ENCODE results near the gene MMUT.
"Not testable (repeated sequence)": the region's sequence is repeated elsewhere in the genome, so short reads cannot be mapped to it uniquely, and the experiment has no call there.

MMUT gene

GRCh38 chr6:49416195-49416594 is 46.9 kb downstream of the MMUT start:
- DNase-seq: no peak

- no peak for DNase-seq
Measured at GRCh38 chr6:49415358-49415757, 47.7 kb downstream of the MMUT start.

GRCh38 chr6:49410564-49410963 is 52.5 kb downstream of the MMUT start:
- no peak for DNase-seq

- DNase-seq: peak; percentile 53
Measured at GRCh38 chr6:49409951-49410542, 53.0 kb downstream of the MMUT start.

GRCh38 chr6:49406250-49406970 is 56.6 kb downstream of the MMUT start:
- DNase-seq: no peak

- DNase-seq: no peak
Measured at GRCh38 chr6:49401063-49401462, 62.0 kb downstream of the MMUT start.

GRCh38 chr6:49386667-49387508 is 76.2 kb downstream of the MMUT start:
- not testable (repeated sequence) for DNase-seq

- no peak for DNase-seq
Measured at GRCh38 chr6:49384904-49385303, 78.1 kb downstream of the MMUT start.

Data from CD4-positive, alpha-beta T cell treated with Interleukin-21 for 1 hour (primary cell).